A549 treated with dexamethasone at 1 μM for 4 hours (cell line): Measurements from ENCODE around the gene TMEM237. TPM values are rescaled to one million over a fixed set of nuclear protein-coding genes. Genes with fewer than 3 reads are reported as not detected.

Experiments used
- total RNA-seq: library from RNA; stranded (reverse); fragments of 200-300 nt; extraction: Qiagen RNA extraction; gene quantifications from 5 replicates; pipeline ENCODE4 v1.2.3, GENCODE V29; 2022

The TMEM237 gene, protein sequence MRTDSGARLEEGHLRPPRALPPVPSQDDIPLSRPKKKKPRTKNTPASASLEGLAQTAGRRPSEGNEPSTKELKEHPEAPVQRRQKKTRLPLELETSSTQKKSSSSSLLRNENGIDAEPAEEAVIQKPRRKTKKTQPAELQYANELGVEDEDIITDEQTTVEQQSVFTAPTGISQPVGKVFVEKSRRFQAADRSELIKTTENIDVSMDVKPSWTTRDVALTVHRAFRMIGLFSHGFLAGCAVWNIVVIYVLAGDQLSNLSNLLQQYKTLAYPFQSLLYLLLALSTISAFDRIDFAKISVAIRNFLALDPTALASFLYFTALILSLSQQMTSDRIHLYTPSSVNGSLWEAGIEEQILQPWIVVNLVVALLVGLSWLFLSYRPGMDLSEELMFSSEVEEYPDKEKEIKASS
- 16.3 to 21.5 TPM (median 20.6 TPM) in 5 replicates for total RNA-seq

DNA sequence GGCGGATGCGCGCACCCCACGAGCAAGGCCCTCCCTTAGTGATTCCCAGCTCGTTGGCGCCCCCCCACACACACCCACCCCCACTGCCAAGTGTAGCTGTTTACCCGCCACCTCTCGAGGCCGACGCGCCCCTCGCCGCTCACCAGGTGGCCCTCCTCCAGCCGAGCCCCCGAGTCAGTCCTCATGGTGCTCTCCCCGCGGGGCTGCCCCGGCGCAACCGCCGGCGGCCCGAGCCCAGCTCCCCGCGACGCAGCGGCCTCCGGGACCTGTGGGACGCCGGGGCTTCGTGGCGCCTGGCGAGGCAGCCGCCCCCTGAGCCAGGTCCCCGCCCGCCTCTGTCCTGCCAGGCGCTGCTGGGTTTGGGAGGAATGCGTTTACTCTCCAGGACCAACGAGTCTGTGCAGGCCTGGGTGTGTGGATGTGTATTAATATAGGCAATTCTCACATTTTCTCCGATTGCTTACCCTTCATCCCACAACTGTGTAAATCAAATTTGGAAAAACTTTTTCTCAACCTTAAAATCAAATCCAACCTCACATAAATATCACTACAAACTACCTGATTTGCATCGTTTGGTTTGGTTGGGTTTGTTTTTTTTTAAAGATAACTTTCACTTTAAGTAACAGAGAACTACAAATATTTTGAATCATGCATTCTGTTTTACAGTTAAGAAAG is at the start of gene TMEM237:
TMEM237 (minus strand) TSS at position 288 of the 675 bp plus-strand sequence; CDS start at position 185, 103 bp downstream.

Other genes with a start within 250 kb of the TMEM237 start
- 12.9 to 17.3 TPM (median 16.8 TPM) in 5 replicates for gene TRAK2, start 192.0 kb downstream of the TMEM237 start, total RNA-seq
- gene STRADB, start 191.8 kb downstream of the TMEM237 start, total RNA-seq: 21.2 to 27.8 TPM (median 25.0 TPM) in 5 replicates
- gene MPP4, start 55.1 kb upstream of the TMEM237 start, total RNA-seq: 0.04 to 0.08 TPM (median 0.06 TPM) in 3 of 5 replicates, not detected in the others
- 9.5 to 13.5 TPM (median 12.0 TPM) in 5 replicates for gene ALS2, start 137.4 kb upstream of the TMEM237 start, total RNA-seq
- gene CDK15, start 163.0 kb upstream of the TMEM237 start, total RNA-seq: not detected in 5 replicates